Bronchial epithelial cell (primary cell): Measurements from ENCODE around the gene MYCT1. TPM values are rescaled to one million over a fixed set of nuclear protein-coding genes. Genes with fewer than 3 reads are reported as not detected.

Source experiments
- DNase-seq: peaks from one replicate; pipeline ENCODE4 v3.0.0-alpha.2; 2010; ENCODE audit warnings: low read depth
- FAIRE-seq: peaks from 2 replicates; lab custom pipeline; 2011; peaks lifted over from hg19 to GRCh38; lab: Jason Lieb, UNC
- H3K27me3 ChIP-seq: 2 replicates; pipeline ENCODE4 v1.5.1; 2011; ENCODE audit warnings: low read length; ENCODE audit not compliant: control insufficient read depth, insufficient read depth
- H3K36me3 ChIP-seq: 2 replicates; pipeline ENCODE4 v1.5.1; 2011; ENCODE audit warnings: low read length; ENCODE audit not compliant: control insufficient read depth, insufficient read depth
- H3K4me3 ChIP-seq: 2 replicates; pipeline ENCODE4 v1.5.1; 2011; ENCODE audit warnings: mild to moderate bottlenecking, low read depth, low read length, control low read depth
- total RNA-seq: library from RNA; depleted of rRNA; stranded (reverse); fragments of >200 nt; gene quantifications from 2 replicates; pipeline ENCODE4 v1.2.1, GENCODE V29; 2014
- TF ChIP-seq, protein P1 (sequence below): IDR thresholded peaks from 2 replicates; pipeline ENCODE4 v1.5.1; 2011; ENCODE audit warnings: mild to moderate bottlenecking, moderate library complexity, low read length, control low read depth, inconsistent platforms; ENCODE audit not compliant: insufficient read depth, severe bottlenecking

MYCT1 gene
- total RNA-seq, 1 donor from 2014 or later: 0.53 TPM

DNA sequence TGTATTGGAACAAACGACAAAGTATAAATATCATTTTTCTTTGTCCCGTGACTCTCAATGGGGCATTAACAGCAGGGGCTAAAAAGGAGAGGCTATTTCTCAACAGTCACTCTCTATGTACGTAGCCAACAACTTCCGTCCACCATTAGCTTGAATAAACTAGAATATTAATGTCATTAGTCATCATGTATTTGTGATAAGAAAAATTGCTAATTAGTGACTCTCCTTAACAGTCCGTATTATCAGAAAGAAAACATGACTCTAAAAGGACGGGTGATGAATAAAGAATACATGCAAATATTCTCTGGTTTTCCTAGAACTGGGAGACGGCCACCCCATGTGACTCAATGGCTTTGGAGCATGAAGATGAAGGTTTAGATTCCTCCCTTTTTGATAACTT lies 71.5 kb downstream of the MYCT1 start:
- no peak for FAIRE-seq

DNA sequence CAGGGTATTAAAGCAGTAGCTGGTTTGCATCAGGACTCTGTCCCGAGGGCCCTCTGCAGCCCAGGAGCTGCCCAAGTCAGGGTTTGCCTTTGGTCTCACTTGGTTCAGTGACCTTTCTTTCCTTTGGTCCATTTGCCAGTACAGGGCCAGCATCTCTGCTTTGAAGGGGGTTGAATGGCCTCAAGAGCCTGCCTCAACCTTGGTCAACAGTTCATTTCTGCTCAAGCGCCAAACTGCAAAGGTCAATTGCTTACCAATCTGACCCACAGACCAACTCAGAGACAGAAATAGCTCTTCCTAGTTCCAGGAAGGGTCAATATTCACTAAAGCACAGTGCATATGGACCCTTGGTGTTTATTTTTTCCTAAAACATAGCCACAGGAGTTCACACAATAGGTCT lies 72.3 kb downstream of the MYCT1 start:
- TF ChIP-seq, protein P1, sequence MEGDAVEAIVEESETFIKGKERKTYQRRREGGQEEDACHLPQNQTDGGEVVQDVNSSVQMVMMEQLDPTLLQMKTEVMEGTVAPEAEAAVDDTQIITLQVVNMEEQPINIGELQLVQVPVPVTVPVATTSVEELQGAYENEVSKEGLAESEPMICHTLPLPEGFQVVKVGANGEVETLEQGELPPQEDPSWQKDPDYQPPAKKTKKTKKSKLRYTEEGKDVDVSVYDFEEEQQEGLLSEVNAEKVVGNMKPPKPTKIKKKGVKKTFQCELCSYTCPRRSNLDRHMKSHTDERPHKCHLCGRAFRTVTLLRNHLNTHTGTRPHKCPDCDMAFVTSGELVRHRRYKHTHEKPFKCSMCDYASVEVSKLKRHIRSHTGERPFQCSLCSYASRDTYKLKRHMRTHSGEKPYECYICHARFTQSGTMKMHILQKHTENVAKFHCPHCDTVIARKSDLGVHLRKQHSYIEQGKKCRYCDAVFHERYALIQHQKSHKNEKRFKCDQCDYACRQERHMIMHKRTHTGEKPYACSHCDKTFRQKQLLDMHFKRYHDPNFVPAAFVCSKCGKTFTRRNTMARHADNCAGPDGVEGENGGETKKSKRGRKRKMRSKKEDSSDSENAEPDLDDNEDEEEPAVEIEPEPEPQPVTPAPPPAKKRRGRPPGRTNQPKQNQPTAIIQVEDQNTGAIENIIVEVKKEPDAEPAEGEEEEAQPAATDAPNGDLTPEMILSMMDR: no peak
- no peak for DNase-seq
- Histone ChIP-seq H3K36me3 (no peaks in the 10 kb centered on the region), H3K27me3 (no peaks in the 10 kb centered on the region), H3K4me3 (no peak overlapping the region)
- no peak for FAIRE-seq

More for the DNA sequence above, 71.5 kb downstream of the MYCT1 start:
- Histone ChIP-seq H3K36me3 (no peaks in the 10 kb centered on the region), H3K27me3 (no peaks in the 10 kb centered on the region), H3K4me3 (no peak overlapping the region)
- TF ChIP-seq, protein P1: no peak
- DNase-seq: no peak

DNA sequence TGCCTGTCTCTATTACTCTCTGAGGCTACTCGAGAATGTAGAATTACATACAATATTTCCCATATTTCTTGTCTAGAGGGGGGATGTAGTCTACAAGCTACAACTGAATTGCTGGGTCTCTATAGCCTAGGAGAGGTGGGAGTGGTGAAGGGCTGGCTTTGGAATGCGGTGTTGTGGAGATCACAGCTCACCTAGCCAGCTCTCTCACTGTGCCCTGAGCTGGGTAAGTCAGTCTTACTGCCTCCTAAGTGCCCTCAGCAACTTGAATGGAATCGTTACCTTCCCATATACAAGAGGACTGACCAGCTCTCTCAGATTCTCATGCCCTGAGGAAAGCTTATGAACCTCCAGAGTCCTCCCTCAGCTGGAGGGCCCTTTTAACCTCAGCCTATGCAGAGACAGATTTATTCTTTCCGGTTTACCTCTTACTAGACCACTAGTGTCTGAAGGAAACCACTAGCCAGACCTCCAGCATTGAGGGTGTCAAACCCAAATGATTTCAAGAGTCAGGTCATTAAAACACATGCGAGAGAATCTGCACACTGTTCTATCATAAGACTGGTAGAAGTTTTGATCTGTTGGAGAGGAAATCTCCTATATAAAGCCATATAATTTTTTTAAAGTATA lies 73.5 kb downstream of the MYCT1 start:
- no peaks in the 10 kb centered on the region for H3K27me3 ChIP-seq
- H3K36me3 ChIP-seq: no peaks in the 10 kb centered on the region
- no peak for DNase-seq
- no peak overlapping the region for H3K4me3 ChIP-seq
- TF ChIP-seq, protein P1: no peak
- FAIRE-seq: no peak

Other genes starting within 250 kb of the MYCT1 start
- gene SYNE1, start 60.5 kb upstream of the MYCT1 start, total RNA-seq: 15.8 and 32.9 TPM in 2 replicates
- gene VIP, start 52.9 kb downstream of the MYCT1 start, total RNA-seq: under 0.01 and 0.64 TPM in 2 replicates